GM23248 (cell line): Measurements from ENCODE around the gene TP53AIP1. TPM values are rescaled to one million over a fixed set of nuclear protein-coding genes. Genes with fewer than 3 reads are reported as not detected.
A peak's percentile ranks its signal among the peaks of the same experiment; 100 is the strongest.

Experiments
- DNase-seq: peaks from one replicate; pipeline ENCODE4 v3.0.0-alpha.2; 2015
- H2AFZ ChIP-seq: fragments of 200-600 bp; sonication (generic); 2 replicates; pipeline ENCODE4 v1.6.1; 2016; ENCODE audit warnings: antibody characterized with exemption
- H3F3A ChIP-seq: fragments of 200-600 bp; sonication (generic); 2 replicates; pipeline ENCODE4 v1.6.1; 2016; ENCODE audit warnings: mild to moderate bottlenecking, antibody characterized with exemption, mixed run types; ENCODE audit not compliant: insufficient read depth
- H3K27ac ChIP-seq: fragments of 200-600 bp; sonication (generic); 2 replicates; pipeline ENCODE4 v1.5.1; 2016; ENCODE audit warnings: mild to moderate bottlenecking
- H3K27me3 ChIP-seq: fragments of 200-600 bp; sonication (generic); replicated peaks from 2 replicates; pipeline ENCODE4 v1.6.1; 2016; ENCODE audit warnings: mild to moderate bottlenecking; ENCODE audit not compliant: insufficient read depth
- H3K36me3 ChIP-seq: fragments of 200-600 bp; sonication (generic); 2 replicates; pipeline ENCODE4 v1.6.1; 2016; ENCODE audit warnings: low read depth, mild to moderate bottlenecking
- H3K4me1 ChIP-seq: fragments of 200-600 bp; sonication (generic); 2 replicates; pipeline ENCODE4 v1.6.1; 2016; ENCODE audit warnings: mild to moderate bottlenecking; ENCODE audit not compliant: insufficient read depth
- H3K4me2 ChIP-seq: fragments of 200-600 bp; sonication (generic); one replicate; pipeline ENCODE4 v1.6.1; 2016; ENCODE audit warnings: mild to moderate bottlenecking; ENCODE audit not compliant: unreplicated experiment
- H3K4me3 ChIP-seq: fragments of 200-600 bp; sonication (generic); 2 replicates; pipeline ENCODE4 v1.5.1; 2016; ENCODE audit warnings: mild to moderate bottlenecking
- H3K79me2 ChIP-seq: fragments of 200-600 bp; sonication (generic); 2 replicates; pipeline ENCODE4 v1.6.1; 2016; ENCODE audit warnings: mild to moderate bottlenecking; ENCODE audit not compliant: insufficient read depth
- H3K9ac ChIP-seq: fragments of 200-600 bp; sonication (generic); 2 replicates; pipeline ENCODE4 v1.6.1; 2016; ENCODE audit warnings: mild to moderate bottlenecking
- H3K9me2 ChIP-seq: fragments of 200-600 bp; sonication (generic); 2 replicates; pipeline ENCODE4 v1.6.1; 2016; ENCODE audit warnings: mixed run types, mild to moderate bottlenecking, moderate library complexity; ENCODE audit not compliant: insufficient read depth
- H3K9me3 ChIP-seq: fragments of 200-600 bp; sonication (generic); one replicate; pipeline ENCODE4 v1.6.1; 2017; ENCODE audit warnings: low read depth
- H4K20me1 ChIP-seq: fragments of 200-600 bp; sonication (generic); 2 replicates; pipeline ENCODE4 v1.6.0; 2016; ENCODE audit not compliant: insufficient read depth
- EZH2 ChIP-seq: fragments of 200-600 bp; sonication (generic); IDR thresholded peaks from 2 replicates; pipeline ENCODE4 v1.6.1; 2018; ENCODE audit warnings: antibody characterized with exemption, mild to moderate bottlenecking; ENCODE audit not compliant: insufficient read depth, poor library complexity, severe bottlenecking
- EZH2phosphoT487 ChIP-seq: fragments of 200-600 bp; sonication (generic); IDR thresholded peaks from 2 replicates; pipeline ENCODE4 v1.6.1; 2018; ENCODE audit warnings: antibody characterized with exemption, moderate library complexity, mild to moderate bottlenecking, low read depth; ENCODE audit not compliant: insufficient read depth
- WGBS, 2 experiments: methylation state at CpG; one replicate each; pipeline ENCODE4 v1.1.6; 2015 to 2017; ENCODE audit warnings: low lambda C conversion rate in 2 of 2, low coverage in 1 of 2; ENCODE audit errors: missing lambda C conversion rate in 2 of 2; 5-methylcytosine and 5-hydroxymethylcytosine counted together
- in situ Hi-C: fragments of 300-500 bp; cut with MboI; formaldehyde crosslinking; loops from 2 replicates; pipeline ENCODE4 v1.15.0; 2020
- polyA plus RNA-seq: library from polyadenylated mRNA; unstranded; fragments of >200 nt; fragmentation: Nextera tagmentation; extraction: Ambion mirVana; gene quantifications from 2 replicates; pipeline ENCODE4 v1.2.1, GENCODE V29; 2016
- total RNA-seq: library from RNA; depleted of rRNA; stranded (reverse); fragments of >200 nt; shearing (Covaris generic); gene quantifications from 2 replicates; pipeline ENCODE4 v1.2.3, GENCODE V29; 2014

TP53AIP1 gene
- total and polyA plus RNA-seq, 2 experiments from 2014 or later: not detected

- no peak for DNase-seq
- Histone ChIP-seq H3K9ac (no peak overlapping the region), H3K9me2 (no peaks in the 10 kb centered on the region), H3K36me3 (no peaks in the 10 kb centered on the region), H3K4me1 (no peaks in the 10 kb centered on the region), H4K20me1 (no peaks in the 10 kb centered on the region), H3K27ac (no peak overlapping the region), H3K9me3 (no peaks in the 10 kb centered on the region), H3K79me2 (no peaks in the 10 kb centered on the region), H3K27me3 (peaks cover 34% of the 10 kb centered on the region), H3K4me3 (no peak overlapping the region), H3K4me2 (no peak overlapping the region), H3F3A (no peaks in the 10 kb centered on the region), H2AFZ (no peak overlapping the region)
- in situ Hi-C loops: no loop called here
- 55 to 80% methylated on average over 4 to 5 of the region's 5 CpGs for WGBS, 2 experiments
- TF ChIP-seq EZH2 (no peak), EZH2phosphoT487 (no peak)
Observed at GRCh38 chr11:128929468-128929867, 13.2 kb downstream of the TP53AIP1 start.

GRCh38 chr11:128928400-128928799 lies 14.3 kb downstream of the TP53AIP1 start:
- Histone ChIP-seq H3K4me2 (no peak overlapping the region), H3K79me2 (no peaks in the 10 kb centered on the region), H3K9me2 (no peaks in the 10 kb centered on the region), H3K27me3 (peaks cover 41% of the 10 kb centered on the region), H3K4me3 (no peak overlapping the region), H3K9me3 (no peaks in the 10 kb centered on the region), H3K4me1 (no peaks in the 10 kb centered on the region), H3K27ac (no peak overlapping the region), H3F3A (no peaks in the 10 kb centered on the region), H2AFZ (no peak overlapping the region), H4K20me1 (no peaks in the 10 kb centered on the region), H3K9ac (no peak overlapping the region), H3K36me3 (no peaks in the 10 kb centered on the region)
- in situ Hi-C loops: no loop called here
- WGBS, 2 experiments: 39 to 47% methylated on average over 5 of the region's 5 CpGs
- DNase-seq: peak; percentile 28
- no peak for TF ChIP-seq EZH2
- TF ChIP-seq EZH2phosphoT487: no peak

GRCh38 chr11:128927683-128928336 lies 14.9 kb downstream of the TP53AIP1 start:
- no peak for DNase-seq
- Histone ChIP-seq H2AFZ (no peak overlapping the region), H3K4me3 (no peak overlapping the region), H3F3A (no peaks in the 10 kb centered on the region), H3K27me3 (peaks cover 41% of the 10 kb centered on the region), H3K79me2 (no peaks in the 10 kb centered on the region), H3K9ac (no peak overlapping the region), H4K20me1 (no peaks in the 10 kb centered on the region), H3K4me2 (no peak overlapping the region), H3K9me2 (no peaks in the 10 kb centered on the region), H3K4me1 (no peaks in the 10 kb centered on the region), H3K36me3 (no peaks in the 10 kb centered on the region), H3K27ac (no peak overlapping the region), H3K9me3 (no peaks in the 10 kb centered on the region)
- TF ChIP-seq EZH2phosphoT487 (no peak), EZH2 (no peak)
- in situ Hi-C loops: no loop called here
- WGBS, 2 experiments: 80 to 81% methylated on average over 12 of the region's 12 CpGs

GRCh38 chr11:128927108-128927461 lies 15.6 kb downstream of the TP53AIP1 start:
- no peak for TF ChIP-seq EZH2
- WGBS, 2 experiments: 58 to 60% methylated on average over 11 of the region's 11 CpGs
- no peak overlapping the region for H3K4me2 ChIP-seq
- H3K4me3 ChIP-seq: no peak overlapping the region
- H3K9me2 ChIP-seq: no peaks in the 10 kb centered on the region
- H3K27me3 ChIP-seq: peaks cover 38% of the 10 kb centered on the region
- H3K79me2 ChIP-seq: no peaks in the 10 kb centered on the region
- no peak overlapping the region for H3K9ac ChIP-seq
- no peak overlapping the region for H2AFZ ChIP-seq
- no peak for DNase-seq
- no peaks in the 10 kb centered on the region for H3K36me3 ChIP-seq
- H3K9me3 ChIP-seq: no peaks in the 10 kb centered on the region
- no peaks in the 10 kb centered on the region for H3F3A ChIP-seq
- no peaks in the 10 kb centered on the region for H4K20me1 ChIP-seq
- H3K4me1 ChIP-seq: no peaks in the 10 kb centered on the region
- in situ Hi-C loops: no loop called here
- H3K27ac ChIP-seq: no peak overlapping the region
